Panc1 (cell line): Measurements from ENCODE around the gene CCDC112. TPM values are rescaled to one million over a fixed set of nuclear protein-coding genes. Genes with fewer than 3 reads are reported as not detected.

Experiments
- ATAC-seq: fragments of 200-7000 bp; cut with Tn5 transposase; 2 replicates; pipeline ENCODE4 v1.9.1; 2020; ENCODE audit warnings: mild to moderate bottlenecking, moderate library complexity
- BruUV-seq: library from RNA; stranded (reverse); fragments of 400-500 nt; replicated peaks from 2 replicates; lab custom pipeline; 2021; lab: Mats Ljungman, UMichigan
- CTCF ChIA-PET: fragments of 300-600 bp; sonication (Branson Sonifier 250); formaldehyde crosslinking; loops from one replicate; lab custom pipeline; 2022; ENCODE audit warnings: antibody characterized with exemption; lab: Charles Lee
- POLR2A ChIA-PET: fragments of 300-600 bp; sonication (Branson Sonifier 250); formaldehyde crosslinking; loops from one replicate; lab custom pipeline; 2022; ENCODE audit warnings: antibody characterized with exemption; lab: Charles Lee
- DNase-seq: peaks from one replicate; pipeline ENCODE4 v3.0.0-alpha.2; 2010; ENCODE audit warnings: low read depth, low spot score
- H3K27ac ChIP-seq: 2 replicates; pipeline ENCODE4 v1.5.1; 2011; ENCODE audit warnings: mild to moderate bottlenecking, low read length, inconsistent platforms
- H3K27me3 ChIP-seq: fragments of 200-500 bp; sonication (Bioruptor generic); 2 replicates; pipeline ENCODE4 v1.6.0; 2014; ENCODE audit warnings: low read length, inconsistent platforms; ENCODE audit not compliant: control insufficient read depth, insufficient read depth
- H3K36me3 ChIP-seq: fragments of 200-500 bp; sonication (Bioruptor generic); 2 replicates; pipeline ENCODE4 v1.5.1; 2014; ENCODE audit warnings: inconsistent platforms, mild to moderate bottlenecking, low read length, moderate library complexity; ENCODE audit not compliant: control insufficient read depth, insufficient read depth
- H3K4me1 ChIP-seq: 2 replicates; pipeline ENCODE4 v1.5.1; 2011; ENCODE audit warnings: inconsistent platforms, mild to moderate bottlenecking, low read length, moderate library complexity; ENCODE audit not compliant: control insufficient read depth, insufficient read depth
- H3K4me3 ChIP-seq, 2 experiments: 2 replicates each; pipeline ENCODE4 v1.5.1; 2011 to 2012; ENCODE audit warnings: low read depth in 2 of 2, low read length in 2 of 2, mild to moderate bottlenecking in 2 of 2, inconsistent platforms in 1 of 2, moderate library complexity in 1 of 2
- H3K9me3 ChIP-seq: fragments of 200-500 bp; sonication (Bioruptor generic); 2 replicates; pipeline ENCODE4 v1.5.1; 2014; ENCODE audit warnings: low read depth, mild to moderate bottlenecking, inconsistent platforms, low read length, moderate library complexity; ENCODE audit not compliant: control insufficient read depth, insufficient read depth
- POLR2AphosphoS5 ChIP-seq: IDR thresholded peaks from 2 replicates; pipeline ENCODE4 v1.6.1; 2012; ENCODE audit warnings: mild to moderate bottlenecking, low read depth, low read length, moderate library complexity
- SIN3A ChIP-seq: IDR thresholded peaks from 2 replicates; pipeline ENCODE4 v1.6.1; 2012; ENCODE audit warnings: low read depth, mild to moderate bottlenecking, low read length, moderate library complexity, borderline replicate concordance; ENCODE audit not compliant: insufficient read depth
- TCF7L2 ChIP-seq: IDR thresholded peaks from 2 replicates; pipeline ENCODE4 v1.6.1; 2011; ENCODE audit warnings: mild to moderate bottlenecking, low read depth, low read length, inconsistent platforms
- in situ Hi-C: cut with HindIII; loops from 2 replicates; pipeline ENCODE4 v1.10.0; 2016; ENCODE audit warnings: low sequenced_read_pairs, low pct_unique_long_range_greater_than_20kb
- intact Hi-C: fragments of 100-400 bp; cut with micrococcal nuclease; formaldehyde crosslinking; loops from one replicate; pipeline ENCODE4 v1.10.0; 2022; ENCODE audit not compliant: unreplicated experiment
- total RNA-seq: library from RNA; stranded (reverse); gene quantifications from one replicate; pipeline ENCODE4 v1.2.1, GENCODE V29; 2021; ENCODE audit not compliant: unreplicated experiment
- TF ChIP-seq, protein P1 (sequence below), 2 experiments: IDR thresholded peaks; 2 replicates each; pipeline ENCODE4 v1.6.1; 2011 to 2012; ENCODE audit warnings: low read depth in 2 of 2, control low read depth in 1 of 2, low read length in 1 of 2, mild to moderate bottlenecking in 1 of 2, moderate library complexity in 1 of 2; ENCODE audit not compliant: insufficient read depth in 1 of 2
- TF ChIP-seq, protein P2 (sequence below): fragments of 450-650 bp; IDR thresholded peaks from 2 replicates; pipeline ENCODE4 v1.5.1; 2017; ENCODE audit warnings: mild to moderate bottlenecking

Gene CCDC112
- total RNA-seq, 1 experiment from 2014 or later, result 5.6 TPM

GRCh38 chr5:115227281-115227680 lies 69.2 kb downstream of the CCDC112 start:
- Histone ChIP-seq H3K4me3 (no peak overlapping the region), H3K9me3 (no peaks in the 10 kb centered on the region), H3K27ac (no peak overlapping the region), H3K36me3 (peaks cover 4% of the 10 kb centered on the region), H3K27me3 (no peaks in the 10 kb centered on the region), H3K4me1 (no peaks in the 10 kb centered on the region)
- in situ Hi-C loops, result no loop called here
- no TSS peak for BruUV-seq
- DNase-seq (no peak), ATAC-seq (no peak)
- TF ChIP-seq SIN3A (no peak), TCF7L2 (no peak), POLR2AphosphoS5 (no peak)
- TF ChIP-seq, protein P1, sequence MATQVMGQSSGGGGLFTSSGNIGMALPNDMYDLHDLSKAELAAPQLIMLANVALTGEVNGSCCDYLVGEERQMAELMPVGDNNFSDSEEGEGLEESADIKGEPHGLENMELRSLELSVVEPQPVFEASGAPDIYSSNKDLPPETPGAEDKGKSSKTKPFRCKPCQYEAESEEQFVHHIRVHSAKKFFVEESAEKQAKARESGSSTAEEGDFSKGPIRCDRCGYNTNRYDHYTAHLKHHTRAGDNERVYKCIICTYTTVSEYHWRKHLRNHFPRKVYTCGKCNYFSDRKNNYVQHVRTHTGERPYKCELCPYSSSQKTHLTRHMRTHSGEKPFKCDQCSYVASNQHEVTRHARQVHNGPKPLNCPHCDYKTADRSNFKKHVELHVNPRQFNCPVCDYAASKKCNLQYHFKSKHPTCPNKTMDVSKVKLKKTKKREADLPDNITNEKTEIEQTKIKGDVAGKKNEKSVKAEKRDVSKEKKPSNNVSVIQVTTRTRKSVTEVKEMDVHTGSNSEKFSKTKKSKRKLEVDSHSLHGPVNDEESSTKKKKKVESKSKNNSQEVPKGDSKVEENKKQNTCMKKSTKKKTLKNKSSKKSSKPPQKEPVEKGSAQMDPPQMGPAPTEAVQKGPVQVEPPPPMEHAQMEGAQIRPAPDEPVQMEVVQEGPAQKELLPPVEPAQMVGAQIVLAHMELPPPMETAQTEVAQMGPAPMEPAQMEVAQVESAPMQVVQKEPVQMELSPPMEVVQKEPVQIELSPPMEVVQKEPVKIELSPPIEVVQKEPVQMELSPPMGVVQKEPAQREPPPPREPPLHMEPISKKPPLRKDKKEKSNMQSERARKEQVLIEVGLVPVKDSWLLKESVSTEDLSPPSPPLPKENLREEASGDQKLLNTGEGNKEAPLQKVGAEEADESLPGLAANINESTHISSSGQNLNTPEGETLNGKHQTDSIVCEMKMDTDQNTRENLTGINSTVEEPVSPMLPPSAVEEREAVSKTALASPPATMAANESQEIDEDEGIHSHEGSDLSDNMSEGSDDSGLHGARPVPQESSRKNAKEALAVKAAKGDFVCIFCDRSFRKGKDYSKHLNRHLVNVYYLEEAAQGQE (IDR thresholded peaks at IDR 0.05; ENCODE audit: insufficient read depth in 1 of 2, low read depth in 2 of 2, low read length in 1 of 2), result no peak
- TF ChIP-seq, protein P2, sequence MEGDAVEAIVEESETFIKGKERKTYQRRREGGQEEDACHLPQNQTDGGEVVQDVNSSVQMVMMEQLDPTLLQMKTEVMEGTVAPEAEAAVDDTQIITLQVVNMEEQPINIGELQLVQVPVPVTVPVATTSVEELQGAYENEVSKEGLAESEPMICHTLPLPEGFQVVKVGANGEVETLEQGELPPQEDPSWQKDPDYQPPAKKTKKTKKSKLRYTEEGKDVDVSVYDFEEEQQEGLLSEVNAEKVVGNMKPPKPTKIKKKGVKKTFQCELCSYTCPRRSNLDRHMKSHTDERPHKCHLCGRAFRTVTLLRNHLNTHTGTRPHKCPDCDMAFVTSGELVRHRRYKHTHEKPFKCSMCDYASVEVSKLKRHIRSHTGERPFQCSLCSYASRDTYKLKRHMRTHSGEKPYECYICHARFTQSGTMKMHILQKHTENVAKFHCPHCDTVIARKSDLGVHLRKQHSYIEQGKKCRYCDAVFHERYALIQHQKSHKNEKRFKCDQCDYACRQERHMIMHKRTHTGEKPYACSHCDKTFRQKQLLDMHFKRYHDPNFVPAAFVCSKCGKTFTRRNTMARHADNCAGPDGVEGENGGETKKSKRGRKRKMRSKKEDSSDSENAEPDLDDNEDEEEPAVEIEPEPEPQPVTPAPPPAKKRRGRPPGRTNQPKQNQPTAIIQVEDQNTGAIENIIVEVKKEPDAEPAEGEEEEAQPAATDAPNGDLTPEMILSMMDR, result no peak
- POLR2A ChIA-PET, result no interaction called here
- CTCF ChIA-PET, result no interaction called here
- intact Hi-C loops, result no loop called here

Other genes starting within 250 kb of the CCDC112 start
- gene TRIM36, start 126.7 kb downstream of the CCDC112 start, total RNA-seq, result 1.6 TPM
- 37.7 TPM for gene PGGT1B, start 33.8 kb downstream of the CCDC112 start, total RNA-seq
- gene FEM1C, start 248.1 kb upstream of the CCDC112 start, total RNA-seq, result 10.4 TPM